Loucy (cell line): ENCODE measurements around the gene TIMM22.

Source experiments
- EZH2phosphoT487 ChIP-seq: fragments of 200-600 bp; IDR thresholded peaks from 2 replicates; pipeline ENCODE4 v1.6.1; 2018; ENCODE audit warnings: antibody characterized with exemption, mild to moderate bottlenecking, moderate library complexity, borderline replicate concordance
- TF ChIP-seq, protein P1 (sequence below): fragments of 200-600 bp; sonication (generic); conservative IDR thresholded peaks from 2 replicates; pipeline ENCODE4 v1.5.1; 2014; ENCODE audit warnings: mild to moderate bottlenecking, antibody characterized with exemption, low read length

DNA sequence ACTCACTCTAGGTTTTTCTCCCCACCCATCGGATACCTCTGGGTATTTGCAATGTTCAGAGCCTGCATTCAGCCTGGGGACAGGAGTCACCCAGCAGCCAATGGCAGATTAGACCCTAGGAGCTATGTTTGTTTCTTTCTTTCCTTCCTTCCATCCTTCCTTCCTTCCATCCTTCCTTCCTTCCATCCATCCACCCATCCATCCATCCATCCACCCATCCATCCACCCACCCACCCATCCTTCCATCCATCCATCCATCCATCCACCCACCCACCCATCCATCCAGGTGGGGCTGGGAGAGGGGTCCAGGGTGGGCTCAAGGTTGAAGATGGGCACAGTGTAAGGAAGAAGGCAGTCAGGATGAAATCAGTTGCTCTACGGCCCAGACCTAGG, 39.9 kb downstream of the TIMM22 start:
- TF ChIP-seq, protein P1, sequence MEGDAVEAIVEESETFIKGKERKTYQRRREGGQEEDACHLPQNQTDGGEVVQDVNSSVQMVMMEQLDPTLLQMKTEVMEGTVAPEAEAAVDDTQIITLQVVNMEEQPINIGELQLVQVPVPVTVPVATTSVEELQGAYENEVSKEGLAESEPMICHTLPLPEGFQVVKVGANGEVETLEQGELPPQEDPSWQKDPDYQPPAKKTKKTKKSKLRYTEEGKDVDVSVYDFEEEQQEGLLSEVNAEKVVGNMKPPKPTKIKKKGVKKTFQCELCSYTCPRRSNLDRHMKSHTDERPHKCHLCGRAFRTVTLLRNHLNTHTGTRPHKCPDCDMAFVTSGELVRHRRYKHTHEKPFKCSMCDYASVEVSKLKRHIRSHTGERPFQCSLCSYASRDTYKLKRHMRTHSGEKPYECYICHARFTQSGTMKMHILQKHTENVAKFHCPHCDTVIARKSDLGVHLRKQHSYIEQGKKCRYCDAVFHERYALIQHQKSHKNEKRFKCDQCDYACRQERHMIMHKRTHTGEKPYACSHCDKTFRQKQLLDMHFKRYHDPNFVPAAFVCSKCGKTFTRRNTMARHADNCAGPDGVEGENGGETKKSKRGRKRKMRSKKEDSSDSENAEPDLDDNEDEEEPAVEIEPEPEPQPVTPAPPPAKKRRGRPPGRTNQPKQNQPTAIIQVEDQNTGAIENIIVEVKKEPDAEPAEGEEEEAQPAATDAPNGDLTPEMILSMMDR = no peak
- no peak for TF ChIP-seq EZH2phosphoT487
